Breast epithelium (tissue), 4 donors: ENCODE results near the gene SEMA3G. TPM values are rescaled to one million over a fixed set of nuclear protein-coding genes. Genes with fewer than 3 reads are reported as not detected.

ENCODE experiments used
- DNase-seq, 2 donors: peaks; one replicate each; pipeline ENCODE4 v3.0.0-alpha.2; 2019; ENCODE audit warnings: low spot score in 2 of 2
- H3K27ac ChIP-seq, 2 donors: fragments of 200-600 bp; sonication (generic) in 1 of 2; one replicate each; pipeline ENCODE4 v1.5.1; 2016 to 2019; ENCODE audit warnings: mild to moderate bottlenecking in 1 of 2
- H3K27me3 ChIP-seq, 2 donors: fragments of 200-600 bp; sonication (generic) in 1 of 2; one replicate each; pipeline versions ENCODE4 v1.5.1 to v1.6.0; 2017 to 2019; ENCODE audit warnings: control low read depth in 1 of 2, mild to moderate bottlenecking in 1 of 2
- H3K36me3 ChIP-seq: fragments of 200-600 bp; one replicate; pipeline ENCODE4 v1.5.1; 2019
- H3K4me1 ChIP-seq, 2 donors: fragments of 200-600 bp; sonication (generic); one replicate each; pipeline ENCODE4 v1.5.1; 2016 to 2019; ENCODE audit warnings: control low read depth in 1 of 2
- H3K4me3 ChIP-seq, 3 donors: fragments of 200-600 bp; sonication (generic); 1 replicate in 2 of 3; 2 replicates in 1 of 3; pipeline ENCODE4 v1.5.1; 2016 to 2019; ENCODE audit warnings: mild to moderate bottlenecking in 3 of 3, moderate library complexity in 2 of 3
- H3K9me3 ChIP-seq, 2 donors: fragments of 200-600 bp; sonication (generic) in 1 of 2; one replicate each; pipeline ENCODE4 v1.5.1; 2016 to 2019; ENCODE audit warnings: control low read depth in 1 of 2
- CTCF ChIP-seq, 3 donors: fragments of 450-650 bp; IDR thresholded peaks; one replicate each; pipeline ENCODE4 v1.5.1; 2016 to 2017; ENCODE audit warnings: antibody characterized with exemption in 3 of 3, mild to moderate bottlenecking in 3 of 3, moderate library complexity in 3 of 3
- POLR2A ChIP-seq: fragments of 450-650 bp; IDR thresholded peaks from one replicate; pipeline ENCODE4 v1.6.1; 2016; ENCODE audit warnings: antibody characterized with exemption, mild to moderate bottlenecking, moderate library complexity
- POLR2AphosphoS5 ChIP-seq, 3 donors: sonication (generic); formaldehyde crosslinking; IDR thresholded peaks; one replicate each; pipeline ENCODE4 v1.6.1; 2017; ENCODE audit warnings: antibody characterized with exemption in 3 of 3
- intact Hi-C: fragments of 100-400 bp; cut with DNase I; formaldehyde crosslinking; loops from one replicate; pipeline ENCODE4 v1.15.1; 2023; ENCODE audit warnings: low total_unique reads
- total RNA-seq, 3 donors: library from RNA; depleted of rRNA; stranded (reverse); fragments of >200 nt; gene quantifications; one replicate each; pipeline ENCODE4 v1.1.0, GENCODE V29; 2016

Gene SEMA3G
- total RNA-seq, 3 donors from 2014 or later = 12.3 to 255 (median 70.1) TPM

- no peak overlapping the region for H3K27ac ChIP-seq
- H3K4me3 ChIP-seq = no peak overlapping the region
- DNase-seq = no peak
- H3K36me3 ChIP-seq = peaks cover 6% of the 10 kb centered on the region
- H3K9me3 ChIP-seq = no peaks in the 10 kb centered on the region
- no peaks in the 10 kb centered on the region for H3K4me1 ChIP-seq
- no peaks in the 10 kb centered on the region for H3K27me3 ChIP-seq
- intact Hi-C loops = no loop called here
- no peak for TF ChIP-seq POLR2AphosphoS5 (IDR thresholded peaks at IDR 0.05)
- TF ChIP-seq POLR2A = no peak
- TF ChIP-seq CTCF (IDR thresholded peaks at IDR 0.05) = no peak
Measured at GRCh38 chr3:52393131-52393807, 51.6 kb downstream of the SEMA3G start.

DNA sequence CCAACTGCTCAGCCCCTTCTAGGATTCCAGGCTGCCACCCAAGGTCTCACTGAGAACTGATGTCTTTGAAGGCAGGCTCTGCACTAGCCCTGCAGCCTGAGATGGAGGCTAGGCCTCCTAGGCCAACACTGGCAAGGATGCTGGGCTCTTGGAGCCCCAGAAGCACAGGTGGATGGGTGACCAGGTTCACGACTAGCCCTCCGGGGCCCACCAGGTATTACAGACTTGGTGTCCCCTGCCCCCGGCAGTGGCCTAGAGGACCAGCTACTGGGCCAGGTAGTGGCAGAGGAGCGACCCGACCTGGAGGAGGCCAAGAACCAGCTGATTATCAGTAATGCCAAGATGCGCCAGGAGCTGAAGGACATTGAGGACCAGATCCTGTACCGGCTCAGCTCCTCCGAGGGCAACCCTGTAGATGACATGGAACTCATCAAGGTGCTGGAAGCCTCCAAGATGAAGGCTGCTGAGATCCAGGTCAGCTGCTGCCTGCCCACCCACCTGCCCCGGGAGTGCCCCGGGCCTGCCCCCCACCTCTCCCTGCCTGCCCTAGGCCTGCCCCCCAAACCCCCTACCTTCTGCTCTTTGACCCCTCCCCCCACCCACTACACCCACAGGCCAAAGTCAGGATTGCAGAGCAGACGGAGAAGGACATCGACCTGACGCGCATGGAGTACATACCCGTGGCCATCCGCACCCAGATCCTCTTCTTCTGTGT, 52.5 kb downstream of the SEMA3G start:
- Histone ChIP-seq H3K27ac (no peak overlapping the region), H3K4me3 (no peak overlapping the region), H3K27me3 (no peaks in the 10 kb centered on the region), H3K9me3 (no peaks in the 10 kb centered on the region), H3K36me3 (peaks cover 6% of the 10 kb centered on the region), H3K4me1 (no peaks in the 10 kb centered on the region)
- DNase-seq = no peak
- TF ChIP-seq CTCF (IDR thresholded peaks at IDR 0.05) (no peak), POLR2AphosphoS5 (IDR thresholded peaks at IDR 0.05) (no peak), POLR2A (no peak)
- intact Hi-C loops = no loop called here

GRCh38 chr3:52391096-52391495, 53.8 kb downstream of the SEMA3G start:
- no peak for DNase-seq
- Histone ChIP-seq H3K9me3 (no peaks in the 10 kb centered on the region), H3K27ac (no peak overlapping the region), H3K27me3 (no peaks in the 10 kb centered on the region), H3K36me3 (peaks cover 6% of the 10 kb centered on the region), H3K4me1 (no peaks in the 10 kb centered on the region), H3K4me3 (no peak overlapping the region)
- intact Hi-C loops = no loop called here
- TF ChIP-seq CTCF (IDR thresholded peaks at IDR 0.05) = no peak
- TF ChIP-seq POLR2A = no peak
- TF ChIP-seq POLR2AphosphoS5 (IDR thresholded peaks at IDR 0.05) = no peak

DNA sequence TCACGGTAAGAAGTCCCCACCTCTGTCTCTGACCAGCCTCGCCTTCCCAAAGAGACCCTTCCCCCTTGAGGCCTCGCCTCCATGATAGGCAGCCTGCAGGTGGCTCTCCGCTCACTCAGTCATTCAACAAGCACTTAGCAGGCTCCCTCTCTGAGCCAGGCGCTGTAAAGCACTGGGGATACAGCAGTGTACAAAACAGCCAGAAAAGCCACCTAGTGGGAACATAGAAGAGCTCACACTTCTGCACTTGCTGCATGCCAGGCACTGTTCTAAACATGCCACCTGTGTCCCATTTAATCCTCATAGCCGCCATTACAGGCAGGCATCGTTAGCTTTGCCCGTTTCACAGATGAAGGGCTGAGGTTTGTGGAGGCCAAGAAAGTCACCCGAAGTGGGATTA, 56.0 kb downstream of the SEMA3G start:
- H3K36me3 ChIP-seq = peaks cover 6% of the 10 kb centered on the region
- no peaks in the 10 kb centered on the region for H3K27me3 ChIP-seq
- no peak for DNase-seq
- intact Hi-C loops = no loop called here
- H3K4me1 ChIP-seq = no peaks in the 10 kb centered on the region
- no peaks in the 10 kb centered on the region for H3K9me3 ChIP-seq
- no peak for TF ChIP-seq POLR2A
- no peak for TF ChIP-seq CTCF (IDR thresholded peaks at IDR 0.05)
- no peak for TF ChIP-seq POLR2AphosphoS5 (IDR thresholded peaks at IDR 0.05)
- H3K27ac ChIP-seq = no peak overlapping the region
- H3K4me3 ChIP-seq = no peak overlapping the region

GRCh38 chr3:52388348-52388821, 56.5 kb downstream of the SEMA3G start:
- no peaks in the 10 kb centered on the region for H3K27me3 ChIP-seq
- TF ChIP-seq CTCF (IDR thresholded peaks at IDR 0.05) (no peak), POLR2AphosphoS5 (IDR thresholded peaks at IDR 0.05) (no peak), POLR2A (no peak)
- intact Hi-C loops = no loop called here
- no peaks in the 10 kb centered on the region for H3K9me3 ChIP-seq
- DNase-seq = no peak
- no peaks in the 10 kb centered on the region for H3K4me1 ChIP-seq
- peaks cover 6% of the 10 kb centered on the region for H3K36me3 ChIP-seq
- H3K4me3 ChIP-seq = no peak overlapping the region
- H3K27ac ChIP-seq = no peak overlapping the region
